HG03039 (cell line): ENCODE results near the gene ITPR3.
"Not testable (repeated sequence)": the region's sequence is repeated elsewhere in the genome, so short reads cannot be mapped to it uniquely, and the experiment has no call there.

Experiments used
- ATAC-seq: cut with Tn5 transposase; IDR thresholded peaks from one replicate; pipeline ENCODE4 v1.9.1; 2021; ENCODE audit warnings: mild to moderate bottlenecking, moderate library complexity; ENCODE audit not compliant: unreplicated experiment

ITPR3 gene

DNA sequence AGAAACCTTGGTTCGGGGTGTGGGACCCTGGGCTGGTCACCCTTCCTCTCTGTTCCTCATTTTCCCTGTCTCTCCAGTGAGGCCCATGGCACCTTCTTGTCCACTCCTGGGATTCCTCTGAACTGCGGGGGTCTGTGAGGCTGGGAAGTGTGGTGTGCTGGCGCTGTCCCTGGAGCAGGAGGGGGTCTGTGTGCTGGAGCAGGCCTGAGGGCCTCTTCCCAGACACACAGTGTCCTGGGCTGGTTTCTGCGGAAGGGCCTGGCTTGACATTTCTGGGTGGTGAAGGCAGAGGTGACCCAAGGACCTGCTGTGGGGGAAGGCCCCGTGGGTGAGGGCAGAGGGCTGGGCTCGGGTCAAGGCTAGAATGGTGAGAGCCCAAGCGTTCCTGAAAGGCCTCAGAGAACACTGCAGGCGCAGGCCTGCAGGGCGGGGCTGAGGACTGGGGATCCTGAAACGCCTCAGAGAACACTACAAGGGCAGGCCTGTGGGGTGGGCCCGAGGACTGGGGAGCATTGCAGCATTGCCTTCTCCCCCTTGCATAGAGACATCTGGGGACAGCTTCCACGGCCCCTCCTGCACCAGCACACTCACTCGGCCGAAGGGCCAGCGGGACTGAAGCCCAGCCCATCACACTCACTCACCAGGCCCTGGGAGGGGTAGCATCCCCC, 30.5 kb upstream of the ITPR3 start:
- ATAC-seq, result no peak

DNA sequence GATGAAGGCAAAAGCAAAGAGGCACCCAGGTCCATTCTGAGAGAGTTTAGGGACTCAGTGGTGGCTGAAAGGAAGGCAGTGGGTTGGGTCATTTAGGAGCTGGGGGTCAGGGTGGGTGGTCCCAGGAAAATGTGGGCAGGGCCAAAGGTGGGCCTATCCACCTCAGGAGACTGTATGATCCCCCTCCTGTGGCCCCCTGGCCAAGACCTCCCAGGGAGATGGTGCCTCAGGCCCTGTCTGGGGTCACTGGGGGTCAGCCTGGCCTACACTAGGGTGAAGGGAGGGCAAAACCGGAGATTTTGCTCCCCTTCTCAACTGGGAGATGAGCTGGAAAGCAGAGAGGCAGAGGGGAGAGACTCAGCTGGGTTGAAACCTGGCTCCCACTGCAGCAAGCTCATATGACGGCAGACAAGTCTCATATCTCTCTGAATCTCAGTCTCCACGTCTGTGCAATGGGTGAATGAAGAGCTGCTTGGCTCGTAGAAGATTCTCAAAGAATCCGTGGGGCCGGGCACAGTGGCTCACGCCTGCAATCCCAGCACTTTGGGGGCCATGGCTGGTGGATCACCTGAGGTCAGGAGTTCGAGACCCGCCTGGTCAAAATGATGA, 29.6 kb upstream of the ITPR3 start:
- ATAC-seq, result no peak

DNA sequence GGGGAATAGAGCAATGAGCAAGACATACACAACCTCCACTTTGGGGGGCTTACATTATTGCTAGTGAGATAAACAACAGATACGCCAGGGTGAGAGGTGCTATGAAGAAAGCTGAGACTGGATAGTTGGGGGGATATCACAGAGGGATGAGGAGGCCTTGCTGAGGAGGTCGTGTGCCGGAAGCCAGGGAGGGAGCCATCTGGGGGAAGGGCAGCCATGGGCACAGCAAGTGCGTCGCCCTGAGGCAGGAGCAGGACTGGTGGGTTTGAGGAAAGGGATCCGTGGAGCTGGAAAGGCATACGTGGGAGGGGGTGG, 28.9 kb upstream of the ITPR3 start:
- ATAC-seq, result no peak

DNA sequence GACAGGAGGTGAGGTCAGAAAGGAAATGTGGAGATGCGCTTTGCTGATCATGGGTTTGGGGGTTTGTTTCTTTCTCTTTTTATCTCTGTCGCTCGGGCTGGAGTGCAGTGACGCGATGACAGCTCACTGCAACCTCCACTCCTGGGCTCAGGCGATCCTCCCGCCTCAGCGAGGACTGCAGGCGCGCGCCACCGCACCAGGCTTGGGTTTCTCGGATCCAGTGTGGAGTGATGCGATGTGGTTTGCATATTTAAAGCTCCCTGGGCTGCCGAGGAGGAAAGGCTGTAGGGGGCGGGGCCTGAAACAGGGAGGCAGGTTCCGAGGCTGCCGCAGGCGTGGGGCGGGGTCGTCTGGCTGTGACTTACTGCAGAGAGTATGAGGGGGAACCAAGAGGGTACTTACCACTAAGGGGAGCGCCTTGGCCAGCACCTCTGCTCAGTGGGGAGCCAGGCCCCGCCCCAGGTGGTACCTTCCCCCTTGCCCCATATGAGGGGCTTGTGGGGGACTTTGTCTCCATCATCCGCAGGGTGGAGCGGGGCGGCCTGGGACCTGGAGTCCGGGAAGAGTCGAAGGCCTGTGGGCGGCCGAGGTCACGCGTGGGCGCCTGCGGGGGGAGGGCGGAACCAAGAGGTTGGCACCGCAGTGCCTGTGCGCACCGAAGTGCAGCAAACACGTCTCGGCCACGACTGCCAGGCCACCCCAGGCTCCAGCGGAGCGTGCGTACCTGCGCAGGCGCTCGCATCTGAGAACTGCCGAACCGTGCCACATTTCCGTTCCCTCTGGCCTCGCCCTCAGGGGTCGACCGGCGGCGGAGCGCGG, 28.3 kb upstream of the ITPR3 start:
- no peak for ATAC-seq

DNA sequence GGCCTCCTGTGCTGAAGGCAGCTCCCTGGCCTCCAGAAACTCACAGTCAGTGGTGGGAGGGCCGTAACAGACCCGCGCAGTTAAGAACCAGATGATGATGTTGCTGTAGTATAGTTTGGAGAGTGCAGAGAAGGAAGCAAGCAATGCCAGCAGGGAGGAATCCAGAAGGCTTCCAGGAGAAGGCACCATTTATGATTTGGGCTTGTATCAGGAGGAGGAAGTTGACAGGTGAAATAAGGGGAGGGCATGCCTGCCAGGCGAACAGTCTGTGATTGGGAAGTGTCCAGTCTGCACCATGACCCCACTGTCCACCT, 27.8 kb upstream of the ITPR3 start:
- ATAC-seq, result no peak

DNA sequence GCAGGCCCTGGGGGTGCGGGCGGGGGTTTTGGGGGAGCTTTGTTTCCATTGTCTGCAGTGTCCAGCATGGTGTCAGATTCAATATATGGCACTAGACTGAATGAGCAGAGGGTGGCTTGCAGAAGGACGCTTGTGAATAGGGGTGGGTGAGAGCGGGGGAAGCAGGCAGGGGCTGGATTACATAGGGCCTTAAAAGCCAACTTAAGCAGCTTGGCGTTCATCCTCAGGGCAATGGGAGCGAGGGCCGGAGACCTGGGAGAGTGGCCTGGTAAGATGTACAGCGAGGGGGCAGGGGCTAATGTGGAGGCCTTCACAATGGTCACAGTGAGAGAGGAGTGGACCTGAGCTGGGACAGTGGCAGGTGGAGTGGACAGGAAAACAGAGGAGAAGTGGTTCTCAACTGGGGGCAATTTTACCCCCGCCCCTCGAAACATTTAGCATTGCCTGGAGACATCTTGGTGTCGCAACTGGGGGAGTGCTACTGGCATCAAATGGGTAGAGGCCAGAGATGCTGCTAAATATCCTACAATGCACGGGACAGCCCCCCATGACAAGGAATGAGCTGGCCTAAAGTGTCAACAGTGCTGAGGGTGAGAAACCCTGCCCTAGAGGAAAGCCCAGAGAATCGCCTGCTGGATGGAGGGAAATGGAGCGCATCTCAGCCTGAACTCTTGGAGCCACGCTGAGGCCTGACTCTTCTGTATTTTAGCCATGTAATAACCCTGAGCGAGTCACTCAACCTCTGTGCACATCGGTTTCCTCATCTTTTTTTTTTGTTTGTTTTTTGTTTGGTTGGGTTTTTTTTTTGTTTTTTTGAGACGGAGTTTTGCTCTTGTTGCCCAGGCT, 25.9 kb upstream of the ITPR3 start:
- no peak for ATAC-seq

DNA sequence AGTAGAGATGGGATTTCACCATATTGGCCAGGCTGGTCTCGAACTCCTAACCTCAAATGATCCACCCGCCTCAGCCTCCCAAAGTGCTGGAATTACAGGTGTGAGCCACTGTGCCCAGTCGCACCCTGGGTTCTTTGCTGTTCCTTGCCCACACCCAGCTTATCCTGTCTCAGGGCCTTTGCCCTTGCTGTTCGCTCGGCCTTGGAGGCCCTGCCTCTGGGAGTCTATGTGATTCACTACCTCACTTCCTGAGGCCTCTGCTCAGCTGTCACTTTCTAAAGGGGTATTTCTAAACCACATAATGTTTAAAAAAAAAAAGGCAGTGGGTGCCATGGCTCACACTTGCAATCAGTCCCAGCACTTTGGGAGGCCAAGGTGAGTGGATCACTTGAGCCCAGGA, 24.2 kb upstream of the ITPR3 start:
- ATAC-seq, result not testable (repeated sequence)

DNA sequence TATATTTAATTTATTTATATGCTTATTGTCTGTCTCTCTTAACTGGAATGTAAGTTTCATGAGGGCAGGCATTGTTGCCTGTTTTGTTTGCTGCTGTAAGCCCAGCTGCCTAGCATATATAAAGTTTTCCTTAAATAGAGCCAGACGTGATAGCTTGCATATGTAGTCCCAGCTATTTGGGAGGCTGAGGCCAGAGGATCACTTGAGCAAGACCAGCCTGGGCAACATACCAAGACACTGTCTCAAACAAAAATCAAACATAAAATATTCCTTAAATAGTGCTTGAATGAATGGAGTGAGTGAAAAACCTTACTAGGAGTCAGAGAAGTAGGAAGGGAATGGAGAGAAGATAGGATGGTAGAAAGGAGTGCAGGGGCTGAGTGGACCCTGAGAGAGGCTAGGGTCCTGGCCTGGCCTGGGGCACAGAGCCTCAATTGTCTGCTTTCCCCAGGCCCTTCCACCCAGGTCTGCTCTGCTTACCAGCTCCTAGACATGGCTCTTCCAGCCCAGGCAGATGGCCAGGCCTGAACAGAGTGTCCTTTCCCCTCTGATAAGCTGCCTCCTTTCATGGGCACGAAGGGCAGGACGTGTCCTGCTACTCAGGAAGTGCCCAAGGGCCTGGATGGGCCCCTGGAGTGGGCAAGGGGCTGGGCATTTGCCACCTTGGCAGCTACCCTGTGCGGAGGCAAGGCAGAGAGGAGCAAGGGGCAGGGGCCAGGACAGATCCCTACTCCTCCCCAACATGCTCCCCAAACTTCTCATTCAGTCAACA, 23.4 kb upstream of the ITPR3 start:
- ATAC-seq, result no peak

DNA sequence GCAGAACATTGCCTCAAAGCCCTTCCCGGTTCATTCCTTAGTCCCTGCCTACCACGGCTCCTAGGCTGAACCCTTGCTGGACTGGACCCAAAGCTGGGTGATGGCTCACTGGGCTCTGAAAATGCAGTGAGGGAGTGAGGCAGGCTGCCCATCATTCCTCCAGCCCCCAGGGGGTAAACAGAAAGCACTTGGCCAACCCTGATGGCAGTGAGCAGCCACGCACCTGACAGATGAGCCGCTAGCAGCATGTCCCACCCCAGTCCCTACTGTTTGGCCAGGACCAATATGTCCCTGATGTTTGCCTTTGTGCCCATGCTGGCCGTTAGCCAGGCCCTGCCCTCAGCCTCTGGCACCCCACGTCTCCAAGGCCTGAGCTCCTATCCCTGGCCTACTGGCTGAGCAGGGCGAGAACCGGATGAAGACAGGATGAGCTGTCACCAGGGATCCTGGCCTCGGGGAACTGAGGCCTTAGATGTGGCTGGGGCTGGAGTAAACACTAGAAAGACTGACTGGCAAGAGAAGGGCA, 21.6 kb upstream of the ITPR3 start:
- no peak for ATAC-seq

DNA sequence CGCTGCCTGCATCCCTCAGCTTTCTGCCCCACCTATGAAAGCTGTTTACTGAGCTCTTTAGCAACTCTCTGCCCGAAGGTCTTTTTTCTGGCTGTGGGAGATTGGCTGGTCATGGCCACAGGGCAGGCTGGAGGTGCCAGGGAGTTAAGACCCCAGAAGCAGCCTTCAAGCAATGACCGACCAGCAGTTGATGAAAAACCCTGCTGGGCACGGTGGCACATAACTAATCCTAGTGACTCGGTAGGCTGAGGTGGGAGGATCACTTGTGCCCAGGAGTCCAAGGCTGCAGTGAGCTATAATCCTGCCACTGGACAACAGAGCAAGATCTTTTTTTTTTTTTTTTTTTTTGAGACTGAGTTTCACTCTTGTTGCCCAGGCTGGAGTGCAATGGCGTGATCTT, 20.4 kb upstream of the ITPR3 start:
- no peak for ATAC-seq

DNA sequence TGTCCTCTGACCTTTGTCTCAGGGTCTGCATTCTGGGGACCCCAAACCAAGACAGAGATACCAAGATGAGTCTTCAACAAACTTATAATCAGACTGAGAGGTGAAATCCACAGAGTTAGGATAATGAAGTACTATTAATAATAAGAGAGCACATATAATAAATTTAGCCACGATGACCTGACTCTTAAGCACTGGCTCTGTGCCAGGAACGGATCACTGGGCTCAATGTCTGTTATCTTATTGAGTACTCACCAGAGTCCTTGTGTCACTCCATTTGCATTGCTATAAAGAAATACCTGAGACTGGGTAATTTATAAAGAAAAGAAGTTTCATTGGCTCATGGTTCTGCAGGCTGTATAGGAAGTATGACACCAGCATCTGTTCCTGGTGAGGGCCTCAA, 18.9 kb upstream of the ITPR3 start:
- ATAC-seq, result no peak

DNA sequence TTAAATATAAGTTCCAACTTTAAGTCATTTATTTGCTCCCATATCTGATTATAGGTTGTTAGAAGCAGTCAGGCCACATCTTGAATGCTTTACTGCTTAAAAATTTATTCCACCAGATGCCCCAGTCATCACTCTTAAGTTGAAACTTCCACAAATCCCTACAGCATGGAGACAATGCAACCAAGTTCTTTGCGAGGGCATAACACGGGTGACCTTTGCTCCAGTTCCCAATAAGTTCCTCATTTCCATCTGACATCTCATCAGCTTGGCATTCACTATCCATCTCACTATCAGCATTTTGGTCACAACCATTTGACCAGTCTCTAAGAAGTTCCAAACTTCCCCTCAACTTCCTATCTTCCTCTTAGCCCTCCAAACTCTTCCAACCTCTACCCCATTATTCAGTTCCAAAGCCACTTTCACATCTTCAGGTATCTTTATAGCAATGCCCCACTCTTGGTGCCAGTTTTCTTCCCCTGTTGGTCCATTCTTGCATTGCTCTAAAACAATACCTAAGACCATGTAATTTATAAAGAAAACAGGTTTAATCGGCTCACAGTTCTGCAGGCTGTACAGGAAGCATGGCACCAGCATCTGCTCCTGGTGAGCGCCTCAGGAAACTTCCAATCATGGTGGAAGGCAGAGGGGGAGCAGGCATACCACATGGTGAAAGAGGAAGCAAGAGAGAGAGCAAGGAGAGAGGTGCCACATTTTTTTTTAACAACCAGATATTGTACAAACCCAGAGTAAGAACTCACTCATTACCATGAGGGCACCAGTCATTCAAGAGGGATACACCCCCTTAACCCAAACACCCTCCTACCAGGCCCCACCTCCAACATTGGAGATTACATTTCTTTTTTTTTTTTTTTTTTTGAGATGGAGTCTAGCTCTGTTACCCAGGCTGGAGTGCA, 15.9 kb upstream of the ITPR3 start:
- ATAC-seq, result no peak

DNA sequence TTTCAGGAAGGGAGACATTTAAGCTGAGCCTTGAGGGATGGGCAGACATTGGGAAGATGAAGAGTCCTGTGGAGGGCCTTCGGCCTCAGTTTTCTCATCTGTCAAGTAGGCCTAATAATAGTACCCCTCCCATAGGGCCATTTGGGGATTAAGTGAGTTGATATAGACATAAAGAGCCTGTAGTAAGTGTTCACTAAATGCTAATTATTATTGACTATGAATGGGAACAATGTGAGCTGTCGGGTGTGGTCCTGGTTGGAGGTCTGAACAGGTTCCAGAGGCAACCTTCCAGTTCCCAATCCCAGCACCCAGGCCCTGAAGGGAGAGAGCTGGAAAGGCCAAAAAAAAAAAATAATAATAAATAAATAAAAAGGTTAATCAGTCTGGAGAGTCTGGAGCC, 14.5 kb upstream of the ITPR3 start:
- no peak for ATAC-seq

DNA sequence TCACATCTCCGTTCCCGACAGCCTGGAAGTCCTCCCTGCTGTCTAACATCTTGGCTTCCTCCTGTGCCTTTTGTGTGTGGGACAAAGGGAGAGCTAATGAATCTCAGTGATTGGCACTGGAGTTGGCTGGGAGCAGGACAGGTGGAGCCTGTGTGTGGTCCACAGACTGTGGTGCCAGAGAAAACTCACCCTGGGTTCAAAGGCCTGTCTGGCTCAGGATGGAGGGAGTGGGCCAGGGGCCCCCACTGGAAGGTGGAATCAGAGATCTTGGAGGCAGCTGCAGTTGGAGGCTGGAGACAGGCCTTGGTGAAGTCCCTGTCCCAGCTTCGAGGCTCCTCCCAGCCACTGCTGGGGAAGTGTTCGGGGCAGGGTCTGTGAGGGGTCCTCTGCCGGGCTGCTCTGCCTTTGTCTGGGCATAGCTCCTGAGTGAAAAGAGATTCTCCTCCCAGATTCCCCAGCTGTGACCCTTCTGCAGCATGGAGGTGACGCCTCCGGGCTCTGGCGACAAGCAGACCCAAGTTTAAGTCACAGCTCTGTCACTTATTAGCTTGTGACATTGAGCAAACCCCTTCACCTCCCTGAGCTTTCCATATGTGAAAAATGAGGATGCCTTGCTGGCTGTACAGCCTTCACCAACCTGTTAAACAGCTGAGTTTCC, 13.9 kb upstream of the ITPR3 start:
- ATAC-seq, result no peak

DNA sequence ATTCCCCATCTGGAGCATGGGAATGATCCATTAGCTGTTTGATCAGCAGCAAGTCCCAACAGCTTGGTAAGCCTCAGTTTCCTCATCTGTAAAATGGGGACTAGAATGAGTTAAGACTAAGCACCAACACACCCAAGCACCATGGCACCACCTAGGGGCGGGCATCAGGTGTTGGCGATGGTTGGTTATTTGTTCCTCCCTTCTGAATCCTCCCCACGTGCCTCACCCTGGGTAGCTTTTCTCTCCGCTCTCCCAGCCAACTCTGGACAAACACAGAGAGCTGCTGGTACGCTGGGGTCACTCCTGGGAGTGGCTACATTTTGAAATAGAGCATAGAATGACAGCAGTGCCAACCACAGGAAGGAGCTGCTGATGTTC, 13.3 kb upstream of the ITPR3 start:
- ATAC-seq, result no peak

DNA sequence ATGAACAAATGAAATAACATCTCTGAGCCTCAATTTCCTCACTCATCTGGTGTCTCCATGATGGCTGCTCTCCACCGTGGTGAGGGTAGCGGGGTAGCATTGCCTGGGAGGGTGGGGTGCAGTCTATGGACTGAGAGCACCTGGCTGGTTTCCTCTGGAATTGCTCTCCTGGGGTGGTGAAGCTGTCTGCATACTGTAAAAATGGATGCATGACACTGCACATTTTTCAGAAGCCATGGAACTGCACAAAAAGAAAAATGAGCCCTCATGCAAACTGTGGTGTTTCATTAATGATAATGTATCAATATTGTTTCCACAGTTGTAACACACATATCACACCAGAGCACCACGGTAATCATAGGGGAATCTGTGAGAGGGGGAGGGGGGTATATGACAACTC, 12.1 kb upstream of the ITPR3 start:
- ATAC-seq, result no peak

DNA sequence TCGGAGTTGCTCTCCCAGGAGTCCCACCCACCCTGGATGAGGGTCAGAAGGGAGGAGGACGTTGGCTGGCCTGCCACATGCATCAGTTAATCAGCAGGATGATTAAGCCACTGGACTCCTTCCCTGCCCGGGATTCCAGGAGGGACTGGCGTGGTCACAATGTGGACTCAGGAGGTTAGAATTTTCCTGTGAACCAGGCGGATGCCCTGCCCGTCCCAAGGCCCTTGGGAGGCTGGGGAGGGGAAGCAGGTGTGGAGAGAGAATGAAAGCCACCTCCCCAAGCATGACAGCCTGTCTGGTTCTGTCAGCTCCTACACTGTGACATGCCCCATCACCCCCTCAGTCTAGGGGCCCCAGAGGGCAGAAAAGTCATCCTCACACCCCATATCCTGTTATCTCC, 11.6 kb upstream of the ITPR3 start:
- ATAC-seq, result no peak

DNA sequence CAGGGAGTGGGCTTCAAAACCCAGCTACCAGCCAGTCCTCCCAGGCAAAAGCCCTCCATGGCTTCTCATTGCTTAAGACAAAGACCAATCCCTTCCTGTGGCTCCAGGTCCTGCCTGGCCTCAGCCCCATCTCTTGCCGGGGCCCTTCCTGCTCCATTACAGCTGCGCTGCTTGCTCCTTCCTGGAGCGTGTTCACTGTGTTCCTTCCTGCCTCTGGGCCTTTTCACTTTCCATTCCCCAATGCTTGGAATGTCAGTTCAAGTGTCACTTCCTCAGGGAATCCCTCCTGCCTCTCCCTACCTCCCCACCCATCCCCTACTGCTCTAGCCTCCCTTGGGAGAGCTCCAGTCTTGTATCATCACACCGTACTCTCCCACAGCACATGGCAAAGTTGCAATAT, 11.1 kb upstream of the ITPR3 start:
- no peak for ATAC-seq
